CD14-positive monocyte (primary cell): ENCODE results near the gene TTLL10. TPM values are rescaled to one million over a fixed set of nuclear protein-coding genes. Genes with fewer than 3 reads are reported as not detected.
A peak's percentile ranks its signal among the peaks of the same experiment; 100 is the strongest.

Experiments used
- DNase-seq, 3 donors: peaks; one replicate each; pipeline ENCODE4 v3.0.0-alpha.2; 2011 to 2022
- H2AFZ ChIP-seq: 2 replicates; pipeline ENCODE4 v1.6.0; 2012; ENCODE audit warnings: mild to moderate bottlenecking, low read depth, low read length, inconsistent platforms; ENCODE audit not compliant: insufficient read depth, poor library complexity, severe bottlenecking
- H3K27ac ChIP-seq, 2 donors: 1 replicate in 1 of 2; 2 replicates in 1 of 2; pipeline ENCODE4 v1.5.1; 2012 to 2013; ENCODE audit warnings: low read length in 2 of 2, control low read depth in 1 of 2, inconsistent platforms in 1 of 2, low read depth in 1 of 2, mild to moderate bottlenecking in 1 of 2
- H3K27me3 ChIP-seq, 2 donors: one replicate each; pipeline versions ENCODE4 v1.6.0 to v1.6.1; 2011 to 2013; ENCODE audit warnings: low read length in 2 of 2; ENCODE audit not compliant: control insufficient read depth in 2 of 2, insufficient read depth in 2 of 2
- H3K36me3 ChIP-seq, 2 donors: replicated peaks in 1 of 2; 1 replicate in 1 of 2; 2 replicates in 1 of 2; pipeline versions ENCODE4 v1.5.1 to v1.6.1; 2012 to 2013; ENCODE audit warnings: low read length in 2 of 2, control low read depth in 1 of 2, inconsistent platforms in 1 of 2, mild to moderate bottlenecking in 1 of 2; ENCODE audit not compliant: insufficient read depth in 2 of 2, control insufficient read depth in 1 of 2
- H3K4me1 ChIP-seq, 2 donors: 1 replicate in 1 of 2; 2 replicates in 1 of 2; pipeline versions ENCODE4 v1.5.1 to v1.6.1; 2012 to 2013; ENCODE audit warnings: low read length in 2 of 2, control low read depth in 1 of 2, inconsistent platforms in 1 of 2, mild to moderate bottlenecking in 1 of 2, moderate library complexity in 1 of 2; ENCODE audit not compliant: insufficient read depth in 2 of 2, control insufficient read depth in 1 of 2
- H3K4me2 ChIP-seq: replicated peaks from 2 replicates; pipeline ENCODE3; 2012; ENCODE audit warnings: low read length, moderate library complexity, mild to moderate bottlenecking; ENCODE audit not compliant: poor library complexity, severe bottlenecking; ENCODE audit errors: extremely low read depth
- H3K4me3 ChIP-seq, 3 experiments: fragments of 200-600 bp in 1 of 3; sonication (generic) in 1 of 3; replicated peaks in 1 of 3; 1 replicate in 2 of 3; 2 replicates in 1 of 3; pipeline ENCODE4 v1.5.1; 2011 to 2013; ENCODE audit warnings: low read length in 3 of 3, mild to moderate bottlenecking in 3 of 3, control low read depth in 2 of 3, low read depth in 2 of 3, inconsistent platforms in 1 of 3, moderate library complexity in 1 of 3
- H3K79me2 ChIP-seq: 2 replicates; pipeline ENCODE4 v1.6.0; 2012; ENCODE audit warnings: mild to moderate bottlenecking, control low read depth, inconsistent platforms, low read length, moderate library complexity; ENCODE audit not compliant: insufficient read depth
- H3K9ac ChIP-seq: 2 replicates; pipeline ENCODE4 v1.6.0; 2017; ENCODE audit warnings: low read length, mild to moderate bottlenecking; ENCODE audit not compliant: insufficient read depth, poor library complexity, severe bottlenecking
- H3K9me3 ChIP-seq, 2 donors: replicated peaks in 1 of 2; 1 replicate in 1 of 2; 2 replicates in 1 of 2; pipeline versions ENCODE4 v1.5.1 to v1.6.1; 2012 to 2013; ENCODE audit warnings: low read length in 2 of 2, control low read depth in 1 of 2; ENCODE audit not compliant: control insufficient read depth in 1 of 2, insufficient read depth in 1 of 2
- H4K20me1 ChIP-seq: 2 replicates; pipeline ENCODE4 v1.6.0; 2012; ENCODE audit warnings: mild to moderate bottlenecking, low read length, control low read depth, moderate library complexity; ENCODE audit not compliant: insufficient read depth
- H3K27ac Mint-ChIP-seq, 7 donors: one replicate each; pipeline ENCODE4 v1.8.0; 2020; ENCODE audit warnings: mild to moderate bottlenecking in 7 of 7, mixed read lengths in 7 of 7, moderate library complexity in 6 of 7, inconsistent platforms in 2 of 7
- H3K27me3 Mint-ChIP-seq, 3 donors: one replicate each; pipeline ENCODE4 v1.8.0; 2021 to 2022; ENCODE audit warnings: low read depth in 3 of 3, mild to moderate bottlenecking in 3 of 3, mixed read lengths in 3 of 3, moderate library complexity in 3 of 3, inconsistent platforms in 1 of 3
- H3K36me3 Mint-ChIP-seq, 2 donors: one replicate each; pipeline ENCODE4 v1.8.0; 2020; ENCODE audit warnings: mixed read lengths in 2 of 2, inconsistent platforms in 1 of 2, mild to moderate bottlenecking in 1 of 2
- H3K4me1 Mint-ChIP-seq: one replicate; pipeline ENCODE4 v1.8.0; 2020; ENCODE audit warnings: mild to moderate bottlenecking, mixed read lengths
- H3K4me3 Mint-ChIP-seq, 2 donors: one replicate each; pipeline ENCODE4 v1.8.0; 2020; ENCODE audit warnings: mild to moderate bottlenecking in 2 of 2, mixed read lengths in 2 of 2, moderate library complexity in 1 of 2
- H3K9me3 Mint-ChIP-seq, 7 donors: one replicate each; pipeline ENCODE4 v1.8.0; 2020 to 2022; ENCODE audit warnings: mixed read lengths in 7 of 7, mild to moderate bottlenecking in 6 of 7, moderate library complexity in 6 of 7, inconsistent platforms in 2 of 7
- CTCF ChIP-seq: fragments of 200-600 bp; IDR thresholded peaks from one replicate; pipeline ENCODE4 v1.8.0; 2022; ENCODE audit warnings: antibody characterized with exemption, mild to moderate bottlenecking
- WGBS: methylation state at CpG from one replicate; pipeline ENCODE4 v1.1.5; 2013; ENCODE audit warnings: missing lambda C conversion rate; ENCODE audit not compliant: insufficient coverage; 5-methylcytosine and 5-hydroxymethylcytosine counted together
- intact Hi-C, 2 donors: fragments of 100-400 bp; cut with micrococcal nuclease; formaldehyde crosslinking; loops; one replicate each; pipeline versions ENCODE4 v1.15.0 to v1.15.1; 2023
- polyA plus RNA-seq, 3 donors: library from polyadenylated mRNA; depleted of rRNA in 1 of 3; unstranded in 2 of 3; stranded (reverse) in 1 of 3; fragments of 300-500 nt in 2 of 3; fragments of >200 nt in 1 of 3; fragmentation: Illumina TruSeq in 2 of 3; gene quantifications; 1 replicate in 2 of 3; 2 replicates in 1 of 3; pipeline ENCODE4 v1.2.3, GENCODE V29; 2012 to 2021

TTLL10 gene
- polyA plus RNA-seq, 3 donors: 0.06 TPM; not detected in 2

DNA sequence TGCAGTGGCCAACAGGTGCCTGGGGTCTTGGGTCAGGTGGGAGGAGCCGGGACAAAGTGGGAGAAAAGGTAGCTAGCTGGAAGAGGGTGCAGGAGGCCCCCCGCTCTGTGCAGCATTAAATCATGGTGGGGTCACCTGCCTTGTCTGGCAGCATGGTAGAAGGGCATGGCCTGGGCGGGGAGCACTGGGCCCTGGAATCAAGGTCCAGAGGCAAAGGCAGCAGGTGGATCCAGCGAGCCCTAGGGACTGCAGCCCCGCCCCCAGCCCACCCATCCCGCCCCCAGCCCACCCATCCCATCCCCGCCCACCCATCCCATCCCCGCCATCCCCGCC lies 16.7 kb upstream of the TTLL10 start:
- peak overlapping the region in 1 of 2 donors; percentile 51 for H3K4me3 Mint-ChIP-seq
- Histone ChIP-seq H3K4me2 (no peak overlapping the region), H3K79me2 (no peaks in the 10 kb centered on the region), H4K20me1 (no peaks in the 10 kb centered on the region), H3K27ac (no peak overlapping the region), H3K4me1 (peaks cover 9 to 17% of the 10 kb centered on the region in 2 donors), H3K9ac (no peak overlapping the region), H3K36me3 (no peaks in the 10 kb centered on the region), H3K4me3 (no peak overlapping the region), H3K27me3 (no peaks in the 10 kb centered on the region), H3K9me3 (peaks cover 12 to 20% of the 10 kb centered on the region in 2 donors), H2AFZ (no peak overlapping the region)
- H3K36me3 Mint-ChIP-seq: no peaks in the 10 kb centered on the region
- DNase-seq: no peak
- TF ChIP-seq CTCF: no peak
- WGBS: 91% methylated on average over 3 of the region's 9 CpGs
- intact Hi-C loops: no loop called here
- peaks cover 2 to 5% (median 3%) of the 10 kb centered on the region in 3 donors for H3K27me3 Mint-ChIP-seq
- H3K27ac Mint-ChIP-seq: no peak overlapping the region
- peaks cover 7% of the 10 kb centered on the region for H3K4me1 Mint-ChIP-seq
- H3K9me3 Mint-ChIP-seq: peaks cover 18 to 22% (median 19%) of the 10 kb centered on the region in 7 donors

- peaks cover 10 to 15% of the 10 kb centered on the region in 2 donors for H3K9me3 ChIP-seq
- H3K36me3 ChIP-seq: no peaks in the 10 kb centered on the region
- H2AFZ ChIP-seq: peak overlapping the region; percentile 98
- H4K20me1 ChIP-seq: no peaks in the 10 kb centered on the region
- Mint-ChIP-seq H3K4me1 (peaks cover 7% of the 10 kb centered on the region), H3K4me3 (peak overlapping the region; percentile 74 to 81), H3K27ac (peak overlapping the region; percentile 76 to 92 (median 87)), H3K9me3 (peaks cover 13 to 19% (median 15%) of the 10 kb centered on the region in 7 donors), H3K27me3 (peaks cover 2 to 5% (median 5%) of the 10 kb centered on the region in 3 donors), H3K36me3 (no peaks in the 10 kb centered on the region)
- H3K4me3 ChIP-seq: peak overlapping the region; percentile 55 to 89 (median 59)
- TF ChIP-seq CTCF: no peak
- H3K4me1 ChIP-seq: peaks cover 9 to 17% of the 10 kb centered on the region in 2 donors
- peak overlapping the region; percentile 87 to 97 for H3K27ac ChIP-seq
- DNase-seq: peak; percentile 66 to 75 (median 73)
- intact Hi-C loops: no loop called here
- H3K4me2 ChIP-seq: peak overlapping the region; percentile 87
- H3K79me2 ChIP-seq: no peaks in the 10 kb centered on the region
- H3K9ac ChIP-seq: peak overlapping the region; percentile 98
- H3K27me3 ChIP-seq: no peaks in the 10 kb centered on the region
- WGBS: 4% methylated on average over 18 of the region's 29 CpGs
Measured at GRCh38 chr1:1157426-1157913, 16.2 kb upstream of the TTLL10 start.
